Fibroblast of lung (primary cell): ENCODE measurements around the gene CXCL6.

Source experiments
- CTCF ChIP-seq, 2 donors: IDR thresholded peaks in 1 of 2; conservative IDR thresholded peaks in 1 of 2; 1 replicate in 1 of 2; 2 replicates in 1 of 2; pipeline ENCODE4 v1.5.1; 2011 to 2012; ENCODE audit warnings: low read length in 2 of 2, control low read depth in 1 of 2, inconsistent platforms in 1 of 2, low read depth in 1 of 2, mild to moderate bottlenecking in 1 of 2
- EZH2 ChIP-seq: IDR thresholded peaks from 2 replicates; pipeline ENCODE4 v1.5.1; 2012; ENCODE audit warnings: low read length, control low read depth, mild to moderate bottlenecking; ENCODE audit errors: missing control alignments

- TF ChIP-seq CTCF (conservative IDR thresholded peaks at IDR 0.05 in 1 of 2, IDR thresholded peaks at IDR 0.05 in 1 of 2; ENCODE audit: low read depth in 1 of 2, low read length in 2 of 2): no peak
- TF ChIP-seq EZH2: no peak
Measured at GRCh38 chr4:73844345-73844744, 7.9 kb downstream of the CXCL6 start.
